Measurements from ENCODE around the gene THTPA. TPM values are rescaled to one million over a fixed set of nuclear protein-coding genes. Genes with fewer than 3 reads are reported as not detected.
"Not testable (repeated sequence)": the region's sequence is repeated elsewhere in the genome, so short reads cannot be mapped to it uniquely, and the experiment has no call there.

The THTPA gene
- total RNA-seq, 2 donors from 2014 or later = 22.5 to 45.4 TPM

GRCh38 chr14:23604148-23604547 lies 48.1 kb downstream of the THTPA start:
- WGBS = 97% methylated on average over 2 of the region's 2 CpGs
- Histone ChIP-seq H3K27me3 (replicated peaks; ENCODE audit: insufficient read depth) (no peaks in the 10 kb centered on the region), H3K4me1 (replicated peaks) (no peaks in the 10 kb centered on the region), H3K4me3 (no peak overlapping the region), H3K27ac (no peak overlapping the region), H3K9me3 (no peaks in the 10 kb centered on the region), H3K36me3 (no peaks in the 10 kb centered on the region)
- intact Hi-C loops (cut with DNase I) = no loop called here
- TF ChIP-seq POLR2AphosphoS5 (IDR thresholded peaks at IDR 0.05) = no peak
- TF ChIP-seq POLR2A (IDR thresholded peaks at IDR 0.05) = no peak
- TF ChIP-seq CTCF (IDR thresholded peaks at IDR 0.05) = no peak
- no peak for DNase-seq (ENCODE audit: low spot score)

GRCh38 chr14:23604675-23605170 lies 48.7 kb downstream of the THTPA start:
- WGBS = 83% methylated on average over 3 of the region's 3 CpGs

GRCh38 chr14:23605931-23606585 lies 50.0 kb downstream of the THTPA start:
- no peaks in the 10 kb centered on the region for H3K36me3 ChIP-seq
- intact Hi-C loops (cut with DNase I) = no loop called here
- H3K9me3 ChIP-seq = no peaks in the 10 kb centered on the region
- no peak for DNase-seq (ENCODE audit: low spot score)
- TF ChIP-seq POLR2A (IDR thresholded peaks at IDR 0.05) = no peak
- TF ChIP-seq POLR2AphosphoS5 (IDR thresholded peaks at IDR 0.05) = no peak
- no peak for TF ChIP-seq CTCF (IDR thresholded peaks at IDR 0.05)
- H3K27me3 ChIP-seq (replicated peaks; ENCODE audit: insufficient read depth) = no peaks in the 10 kb centered on the region
- no peak overlapping the region for H3K27ac ChIP-seq
- WGBS = 71% methylated on average over 6 of the region's 6 CpGs
- H3K4me1 ChIP-seq (replicated peaks) = no peaks in the 10 kb centered on the region
- H3K4me3 ChIP-seq = no peak overlapping the region

More at GRCh38 chr14:23604675-23605170, 48.7 kb downstream of the THTPA start:
- no peak overlapping the region for H3K4me3 ChIP-seq
- DNase-seq (ENCODE audit: low spot score) = no peak
- no peaks in the 10 kb centered on the region for H3K36me3 ChIP-seq
- TF ChIP-seq POLR2A (IDR thresholded peaks at IDR 0.05) (no peak), CTCF (IDR thresholded peaks at IDR 0.05) (no peak), POLR2AphosphoS5 (IDR thresholded peaks at IDR 0.05) (no peak)
- H3K4me1 ChIP-seq (replicated peaks) = no peaks in the 10 kb centered on the region
- intact Hi-C loops (cut with DNase I) = no loop called here
- no peak overlapping the region for H3K27ac ChIP-seq
- H3K9me3 ChIP-seq = no peaks in the 10 kb centered on the region
- H3K27me3 ChIP-seq (replicated peaks; ENCODE audit: insufficient read depth) = no peaks in the 10 kb centered on the region

GRCh38 chr14:23608454-23608853 lies 52.4 kb downstream of the THTPA start:
- no peaks in the 10 kb centered on the region for H3K9me3 ChIP-seq
- H3K4me3 ChIP-seq = no peak overlapping the region
- no peak overlapping the region for H3K27ac ChIP-seq
- TF ChIP-seq POLR2AphosphoS5 (IDR thresholded peaks at IDR 0.05) = no peak
- TF ChIP-seq POLR2A (IDR thresholded peaks at IDR 0.05) = no peak
- no peak for TF ChIP-seq CTCF (IDR thresholded peaks at IDR 0.05)
- H3K36me3 ChIP-seq = no peaks in the 10 kb centered on the region
- no peaks in the 10 kb centered on the region for H3K4me1 ChIP-seq (replicated peaks)
- no peak for DNase-seq (ENCODE audit: low spot score)
- H3K27me3 ChIP-seq (replicated peaks; ENCODE audit: insufficient read depth) = no peaks in the 10 kb centered on the region
- intact Hi-C loops (cut with DNase I) = no loop called here
- WGBS = 6% methylated on average over 1 of the region's 1 CpG

- no peak for DNase-seq (ENCODE audit: low spot score)
- Histone ChIP-seq H3K4me3 (no peak overlapping the region), H3K4me1 (replicated peaks) (no peaks in the 10 kb centered on the region), H3K36me3 (no peaks in the 10 kb centered on the region), H3K9me3 (no peaks in the 10 kb centered on the region), H3K27ac (no peak overlapping the region), H3K27me3 (replicated peaks; ENCODE audit: insufficient read depth) (no peaks in the 10 kb centered on the region)
- intact Hi-C loops (cut with DNase I) = no loop called here
- WGBS = 94% methylated on average over 3 of the region's 3 CpGs
- TF ChIP-seq CTCF (IDR thresholded peaks at IDR 0.05) = no peak
- no peak for TF ChIP-seq POLR2A (IDR thresholded peaks at IDR 0.05)
- no peak for TF ChIP-seq POLR2AphosphoS5 (IDR thresholded peaks at IDR 0.05)
Measured at GRCh38 chr14:23609001-23609400, 52.9 kb downstream of the THTPA start.

- H3K36me3 ChIP-seq; DNase-seq (ENCODE audit: low spot score); intact Hi-C loops (cut with DNase I); H3K9me3 ChIP-seq; H3K27ac ChIP-seq; H3K27me3 ChIP-seq (replicated peaks; ENCODE audit: insufficient read depth); H3K4me1 ChIP-seq (replicated peaks); H3K4me3 ChIP-seq: not testable (repeated sequence)
- WGBS = 64% methylated on average over 7 of the region's 7 CpGs
Measured at GRCh38 chr14:23609411-23610089, 53.5 kb downstream of the THTPA start.
